A673 (cell line): ENCODE measurements around the gene PRADC1. TPM values are rescaled to one million over a fixed set of nuclear protein-coding genes. Genes with fewer than 3 reads are reported as not detected.

Experiments
- BruUV-seq: library from RNA; stranded (reverse); fragments of 400-500 nt; replicated peaks from 2 replicates; lab custom pipeline; 2021; lab: Mats Ljungman, UMichigan
- CTCF ChIA-PET: fragments of 300-600 bp; sonication (Branson Sonifier 250); formaldehyde crosslinking; loops from one replicate; lab custom pipeline; 2022; ENCODE audit warnings: antibody characterized with exemption; lab: Charles Lee
- POLR2A ChIA-PET: fragments of 300-600 bp; sonication (Branson Sonifier 250); formaldehyde crosslinking; loops from one replicate; lab custom pipeline; 2022; ENCODE audit warnings: antibody characterized with exemption; ENCODE audit not compliant: low non-redundant PET; lab: Charles Lee
- DNase-seq: peaks from one replicate; pipeline ENCODE4 v3.0.0-alpha.2; 2015; ENCODE audit warnings: low spot score
- H3K27ac ChIP-seq: fragments of 200-600 bp; sonication (generic); 2 replicates; pipeline ENCODE4 v1.5.1; 2016; ENCODE audit warnings: mixed run types, low read depth, mild to moderate bottlenecking, mixed read lengths, antibody characterized with exemption, low read length; ENCODE audit not compliant: poor library complexity, severe bottlenecking
- H3K27me3 ChIP-seq: fragments of 200-600 bp; sonication (generic); replicated peaks from 2 replicates; pipeline ENCODE4 v1.6.1; 2017; ENCODE audit warnings: mixed run types, low read depth, mild to moderate bottlenecking, mixed read lengths, antibody characterized with exemption, low read length; ENCODE audit not compliant: insufficient read depth, poor library complexity
- H3K36me3 ChIP-seq: fragments of 200-600 bp; sonication (generic); 2 replicates; pipeline ENCODE4 v1.6.1; 2016; ENCODE audit warnings: mixed run types, mild to moderate bottlenecking, mixed read lengths, antibody characterized with exemption, low read length; ENCODE audit not compliant: insufficient read depth, poor library complexity, severe bottlenecking
- H3K4me1 ChIP-seq: fragments of 200-600 bp; sonication (generic); 2 replicates; pipeline ENCODE4 v1.6.1; 2017; ENCODE audit warnings: mixed run types, mild to moderate bottlenecking, mixed read lengths, antibody characterized with exemption, low read length; ENCODE audit not compliant: insufficient read depth, poor library complexity, severe bottlenecking
- H3K4me3 ChIP-seq: fragments of 200-600 bp; sonication (generic); 2 replicates; pipeline ENCODE4 v1.5.1; 2016; ENCODE audit warnings: low read depth, mixed run types, mild to moderate bottlenecking, mixed read lengths, low read length; ENCODE audit not compliant: poor library complexity, severe bottlenecking
- H3K9me3 ChIP-seq: fragments of 200-600 bp; sonication (generic); 2 replicates; pipeline ENCODE4 v1.6.1; 2016; ENCODE audit warnings: mixed run types, low read depth, mild to moderate bottlenecking, mixed read lengths, antibody characterized with exemption, low read length; ENCODE audit not compliant: poor library complexity, severe bottlenecking
- CTCF ChIP-seq: fragments of 300-800, 200-600 bp; sonication (generic); conservative IDR thresholded peaks from 2 replicates; pipeline ENCODE4 v1.5.1; 2017; ENCODE audit warnings: low read depth, mild to moderate bottlenecking, antibody characterized with exemption, low read length, moderate library complexity, mixed read lengths
- EZH2 ChIP-seq: fragments of 200-600 bp; sonication (generic); IDR thresholded peaks from 2 replicates; pipeline ENCODE4 v1.6.1; 2017; ENCODE audit warnings: borderline replicate concordance, low read depth, mild to moderate bottlenecking, mixed read lengths, antibody characterized with exemption, low read length; ENCODE audit not compliant: poor library complexity, severe bottlenecking
- intact Hi-C: fragments of 100-400 bp; cut with micrococcal nuclease; formaldehyde crosslinking; loops from one replicate; pipeline ENCODE4 v1.10.0; 2022; ENCODE audit not compliant: unreplicated experiment
- total RNA-seq: library from RNA; stranded (reverse); gene quantifications from 2 replicates; pipeline ENCODE4 v1.2.3, GENCODE V29; 2021

Gene PRADC1
- total RNA-seq, 1 experiment from 2014 or later = 17.7 TPM

DNA sequence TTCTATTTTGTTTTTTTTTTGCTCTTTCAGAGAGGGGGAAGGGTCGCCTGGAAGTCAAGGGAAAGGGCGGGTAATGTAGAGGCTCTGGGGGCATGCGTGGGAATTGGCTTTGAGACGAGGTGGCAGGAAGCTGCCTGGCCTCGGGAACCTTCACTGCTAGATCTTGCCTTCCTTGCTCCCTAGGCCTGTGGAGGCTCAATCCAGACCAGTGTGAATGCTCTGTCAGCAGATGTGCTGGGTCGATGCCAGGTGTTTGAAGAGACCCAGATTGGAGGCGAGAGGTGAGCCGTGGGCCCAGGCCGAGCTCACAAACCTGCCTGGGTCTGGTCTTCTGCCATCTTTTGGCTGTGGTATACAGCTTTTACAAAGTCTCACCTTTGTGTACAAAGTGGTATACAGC, 16.6 kb upstream of the PRADC1 start:
- intact Hi-C loops = no loop called here
- Histone ChIP-seq H3K4me1 (no peaks in the 10 kb centered on the region), H3K27ac (no peak overlapping the region), H3K9me3 (no peaks in the 10 kb centered on the region), H3K27me3 (no peaks in the 10 kb centered on the region), H3K4me3 (no peak overlapping the region), H3K36me3 (peaks cover 92% of the 10 kb centered on the region)
- BruUV-seq = no TSS peak
- DNase-seq = no peak
- POLR2A ChIA-PET = no interaction called here
- CTCF ChIA-PET = no interaction called here
- TF ChIP-seq EZH2 = no peak
- TF ChIP-seq CTCF = no peak

DNA sequence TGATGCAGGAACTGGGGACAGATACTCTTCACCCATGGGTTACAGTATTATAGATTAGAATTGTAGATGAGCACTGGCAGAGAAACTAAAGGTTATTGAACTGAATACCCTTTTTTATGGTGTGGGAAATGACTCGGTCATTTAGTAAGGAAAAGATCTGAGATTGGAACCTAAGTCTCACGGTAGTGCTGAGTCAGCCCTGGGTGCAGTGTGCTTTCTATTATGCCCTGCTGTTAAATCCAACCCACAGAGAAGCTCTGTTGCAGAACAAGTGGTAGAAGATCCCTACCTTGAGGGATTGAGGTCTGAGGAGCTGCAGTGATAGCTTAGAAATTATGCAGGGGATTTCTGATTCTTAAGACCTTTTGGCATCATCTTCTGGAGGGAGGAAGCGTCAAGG, 13.8 kb upstream of the PRADC1 start:
- no peak for DNase-seq
- Histone ChIP-seq H3K27ac (no peak overlapping the region), H3K27me3 (no peaks in the 10 kb centered on the region), H3K36me3 (peaks cover 94% of the 10 kb centered on the region), H3K4me3 (no peak overlapping the region), H3K4me1 (no peaks in the 10 kb centered on the region), H3K9me3 (no peaks in the 10 kb centered on the region)
- BruUV-seq = no TSS peak
- CTCF ChIA-PET = no interaction called here
- POLR2A ChIA-PET = no interaction called here
- TF ChIP-seq CTCF = no peak
- TF ChIP-seq EZH2 = no peak
- intact Hi-C loops = no loop called here

DNA sequence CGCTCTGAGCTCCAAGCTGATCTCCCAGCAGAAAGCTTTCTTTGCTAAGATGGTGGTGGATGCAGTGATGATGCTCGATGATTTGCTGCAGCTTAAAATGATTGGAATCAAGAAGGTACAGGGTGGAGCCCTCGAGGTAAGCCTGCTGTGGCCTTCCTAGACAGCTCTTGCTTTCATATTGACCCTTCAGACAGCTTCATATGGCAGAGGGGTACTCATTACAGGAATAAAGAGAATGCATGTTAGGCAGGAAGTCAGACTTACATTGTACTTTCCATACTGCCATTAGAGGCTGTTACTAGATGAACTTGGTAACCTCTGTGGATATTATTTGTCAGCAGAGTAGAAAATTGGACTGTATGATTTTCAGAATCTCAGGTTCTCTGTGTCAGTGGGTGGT, 11.5 kb upstream of the PRADC1 start:
- Histone ChIP-seq H3K4me3 (no peak overlapping the region), H3K27ac (no peak overlapping the region), H3K27me3 (no peaks in the 10 kb centered on the region), H3K9me3 (no peaks in the 10 kb centered on the region), H3K4me1 (no peaks in the 10 kb centered on the region), H3K36me3 (peaks cover 96% of the 10 kb centered on the region)
- ChIA-PET CTCF (interaction anchor here (0.6 to 1.0 kb wide), 2 partner anchors 32 to 46 kb away, joined by 3 read pairs; no protein-coding TSS in a partner anchor), POLR2A (no interaction called here)
- BruUV-seq = no TSS peak
- no peak for DNase-seq
- intact Hi-C loops = no loop called here
- TF ChIP-seq EZH2 = no peak
- no peak for TF ChIP-seq CTCF
